Activated T-cell treated with anti-CD3 and anti-CD28 coated beads, Interleukin-2, amount 50 U/mL, for 24 hours (primary cell): Measurements from ENCODE around the gene ATXN1.
A peak's percentile ranks its signal among the peaks of the same experiment; 100 is the strongest.
"Not testable (repeated sequence)": the region's sequence is repeated elsewhere in the genome, so short reads cannot be mapped to it uniquely, and the experiment has no call there.

ENCODE experiments used
- DNase-seq: peaks from one replicate; pipeline ENCODE4 v3.0.0-alpha.2; 2020
- H3K27ac Mint-ChIP-seq: 2 replicates; pipeline ENCODE4 v1.8.0; 2020; ENCODE audit warnings: mild to moderate bottlenecking, mixed read lengths
- H3K27me3 Mint-ChIP-seq: 2 replicates; pipeline ENCODE4 v1.8.0; 2020; ENCODE audit warnings: mixed read lengths
- H3K36me3 Mint-ChIP-seq: 2 replicates; pipeline ENCODE4 v1.8.0; 2020; ENCODE audit warnings: low read depth, mixed read lengths
- H3K4me1 Mint-ChIP-seq: 2 replicates; pipeline ENCODE4 v1.8.0; 2020; ENCODE audit warnings: low read depth, mixed read lengths
- H3K4me3 Mint-ChIP-seq: 2 replicates; pipeline ENCODE4 v1.8.0; 2020; ENCODE audit warnings: mild to moderate bottlenecking, moderate library complexity, mixed read lengths
- H3K9me3 Mint-ChIP-seq: 2 replicates; pipeline ENCODE4 v1.8.0; 2020; ENCODE audit warnings: mixed read lengths

The ATXN1 gene

DNA sequence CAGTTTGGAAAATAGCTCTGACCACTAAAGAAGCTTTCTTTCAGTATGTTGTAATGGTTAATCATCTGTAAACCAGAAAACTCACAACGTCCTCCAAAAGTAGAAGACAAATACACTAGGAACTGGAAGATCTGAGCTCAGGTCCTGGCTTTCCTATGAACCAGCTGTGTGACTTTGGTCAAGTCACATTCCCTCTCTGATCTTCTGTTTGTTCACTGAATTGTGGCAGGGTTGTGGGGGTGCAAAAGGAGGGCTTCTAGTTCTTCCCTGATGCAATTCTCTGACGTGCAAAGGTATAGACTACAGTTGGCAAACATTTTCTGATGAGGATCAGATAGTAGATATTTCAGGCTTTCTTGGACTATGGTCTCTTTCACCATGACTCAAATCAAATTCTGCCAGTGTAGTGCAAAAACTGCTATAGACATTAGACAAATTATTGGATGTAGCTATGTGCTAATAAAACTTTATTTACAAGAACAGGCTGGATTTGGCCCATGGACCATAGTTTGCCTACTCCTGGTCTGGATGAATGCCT lies 44.9 kb downstream of the ATXN1 start:
- no peaks in the 10 kb centered on the region for H3K9me3 Mint-ChIP-seq
- peaks cover 2% of the 10 kb centered on the region for H3K36me3 Mint-ChIP-seq
- H3K27ac Mint-ChIP-seq: no peak overlapping the region
- no peak overlapping the region for H3K4me3 Mint-ChIP-seq
- H3K4me1 Mint-ChIP-seq: peaks cover 67% of the 10 kb centered on the region
- H3K27me3 Mint-ChIP-seq: no peaks in the 10 kb centered on the region
- no peak for DNase-seq

DNA sequence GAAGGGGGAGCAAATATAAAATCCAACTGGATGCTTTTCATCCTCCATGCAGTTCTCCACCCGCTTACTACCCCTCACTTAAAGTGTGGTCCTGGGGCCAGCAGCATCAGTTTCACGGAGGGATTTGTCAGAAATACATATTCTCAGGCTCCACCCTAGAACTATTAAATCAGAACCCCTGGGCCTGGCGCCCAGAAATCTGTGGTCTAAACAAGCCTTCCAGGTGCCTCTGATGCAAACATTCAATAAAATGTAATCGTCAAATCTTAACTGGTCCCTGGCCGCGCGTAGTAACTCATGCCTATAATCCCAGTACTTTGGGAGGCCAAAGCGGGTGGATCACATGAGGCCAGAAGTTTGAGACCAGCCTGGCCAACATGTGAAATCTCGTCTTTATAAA lies 47.7 kb downstream of the ATXN1 start:
- Mint-ChIP-seq H3K4me1 (peaks cover 67% of the 10 kb centered on the region), H3K4me3 (peak overlapping the region; percentile 71)

DNA sequence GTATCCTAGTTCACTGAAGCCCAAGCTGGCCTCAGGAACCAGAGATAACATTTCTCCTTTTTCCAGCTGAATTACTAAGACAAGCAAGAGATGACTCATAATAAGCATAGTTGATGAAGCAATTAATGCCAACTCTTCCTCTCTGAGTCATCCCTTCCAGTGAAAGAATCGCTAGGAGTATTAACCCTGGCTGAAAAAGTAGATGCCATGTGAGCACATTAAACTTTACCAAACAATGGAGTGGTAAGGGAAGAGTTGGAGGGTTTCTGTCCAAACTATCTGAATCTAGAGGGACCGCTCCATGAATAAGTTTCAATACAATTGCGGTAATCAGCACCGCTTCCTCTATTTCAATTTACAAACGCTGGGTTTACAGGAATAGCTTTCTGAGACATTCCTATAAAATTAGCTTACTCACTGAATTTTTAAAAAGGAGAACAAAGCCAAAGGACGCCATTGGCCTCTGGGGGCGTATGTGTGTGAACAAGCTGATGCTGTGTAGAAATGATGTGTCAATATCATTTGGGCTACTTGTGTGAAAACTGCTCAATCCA lies 48.3 kb downstream of the ATXN1 start:
- Mint-ChIP-seq H3K27ac (peak overlapping the region; percentile 98), H3K9me3 (no peaks in the 10 kb centered on the region), H3K36me3 (peaks cover 2% of the 10 kb centered on the region), H3K27me3 (no peaks in the 10 kb centered on the region), H3K4me3 (peak overlapping the region; percentile 71), H3K4me1 (peaks cover 67% of the 10 kb centered on the region)
- DNase-seq: no peak

More for the DNA sequence above, 47.7 kb downstream of the ATXN1 start:
- Mint-ChIP-seq H3K36me3 (peaks cover 2% of the 10 kb centered on the region), H3K9me3 (no peaks in the 10 kb centered on the region), H3K27ac (peak overlapping the region; percentile 98), H3K27me3 (no peaks in the 10 kb centered on the region)
- DNase-seq: no peak

DNA sequence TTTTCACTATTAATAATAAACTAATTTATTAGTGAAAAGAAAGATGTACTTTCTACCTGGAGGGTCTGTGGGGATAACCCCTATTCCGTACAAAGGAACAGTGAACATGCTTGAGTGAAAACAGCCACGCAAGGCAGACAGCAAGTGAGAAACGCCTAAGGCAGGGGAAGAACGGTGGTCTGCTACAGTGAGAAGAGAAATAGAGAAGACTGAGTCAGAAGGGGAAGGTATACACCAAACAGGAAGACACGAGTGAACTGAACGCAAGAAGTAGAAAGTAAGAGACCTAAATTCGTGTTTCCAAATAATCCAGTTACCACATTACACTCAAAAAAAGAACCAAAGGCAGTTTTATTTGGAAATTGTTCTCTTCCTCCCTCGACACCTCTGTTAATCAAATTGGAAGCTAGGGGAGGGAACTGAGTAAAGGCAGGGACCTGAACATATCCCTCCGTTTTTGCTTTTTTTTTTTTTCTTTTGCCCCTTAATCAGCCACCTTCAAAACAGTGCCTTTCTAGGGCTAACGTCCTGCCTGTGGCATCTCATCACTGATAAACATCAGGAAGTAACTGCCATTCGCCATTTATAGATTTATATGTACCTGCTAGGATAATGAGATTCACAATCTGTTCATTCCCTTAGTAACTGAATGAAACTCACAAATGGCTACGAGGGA lies 48.9 kb downstream of the ATXN1 start:
- no peaks in the 10 kb centered on the region for H3K9me3 Mint-ChIP-seq
- H3K4me1 Mint-ChIP-seq: peaks cover 68% of the 10 kb centered on the region
- DNase-seq: no peak
- peak overlapping the region; percentile 98 for H3K27ac Mint-ChIP-seq
- H3K27me3 Mint-ChIP-seq: no peaks in the 10 kb centered on the region
- H3K36me3 Mint-ChIP-seq: peaks cover 2% of the 10 kb centered on the region
- H3K4me3 Mint-ChIP-seq: peak overlapping the region; percentile 71

DNA sequence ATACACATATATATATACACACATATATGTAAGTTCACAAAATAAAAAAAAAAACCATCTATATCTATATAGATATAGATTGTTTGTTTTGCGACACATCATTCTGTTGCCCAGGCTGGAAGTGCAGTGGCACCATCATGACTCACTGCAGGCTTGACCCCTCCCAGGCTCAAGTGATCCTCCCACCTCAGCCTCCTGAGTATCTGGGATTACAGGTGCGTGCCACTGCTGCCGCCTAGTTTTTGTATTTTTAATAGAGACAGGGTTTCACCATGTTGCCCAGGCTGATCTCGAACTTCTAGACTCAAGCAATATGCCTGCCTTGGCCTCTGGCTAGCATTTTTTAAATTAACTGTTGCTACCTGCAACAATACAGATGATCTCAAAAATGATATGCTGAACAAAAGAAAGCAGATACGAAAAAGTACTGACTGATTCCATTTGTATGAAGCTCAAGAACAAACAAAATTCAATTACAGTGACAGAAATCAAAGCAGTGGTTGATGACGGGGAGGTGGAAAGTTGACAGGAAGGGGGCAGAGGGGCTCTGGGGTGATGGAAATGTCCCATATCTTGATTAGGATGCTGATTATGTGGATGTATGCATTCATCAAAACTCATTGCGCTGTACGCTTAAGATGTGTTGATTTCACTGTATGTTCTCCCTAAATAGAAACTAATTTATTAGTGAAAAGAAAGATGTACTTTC lies 49.6 kb downstream of the ATXN1 start:
- peak overlapping the region; percentile 71 for H3K4me3 Mint-ChIP-seq
- H3K36me3 Mint-ChIP-seq: no peaks in the 10 kb centered on the region
- DNase-seq: no peak
- no peaks in the 10 kb centered on the region for H3K9me3 Mint-ChIP-seq
- peaks cover 71% of the 10 kb centered on the region for H3K4me1 Mint-ChIP-seq
- no peaks in the 10 kb centered on the region for H3K27me3 Mint-ChIP-seq
- peak overlapping the region; percentile 98 for H3K27ac Mint-ChIP-seq

DNA sequence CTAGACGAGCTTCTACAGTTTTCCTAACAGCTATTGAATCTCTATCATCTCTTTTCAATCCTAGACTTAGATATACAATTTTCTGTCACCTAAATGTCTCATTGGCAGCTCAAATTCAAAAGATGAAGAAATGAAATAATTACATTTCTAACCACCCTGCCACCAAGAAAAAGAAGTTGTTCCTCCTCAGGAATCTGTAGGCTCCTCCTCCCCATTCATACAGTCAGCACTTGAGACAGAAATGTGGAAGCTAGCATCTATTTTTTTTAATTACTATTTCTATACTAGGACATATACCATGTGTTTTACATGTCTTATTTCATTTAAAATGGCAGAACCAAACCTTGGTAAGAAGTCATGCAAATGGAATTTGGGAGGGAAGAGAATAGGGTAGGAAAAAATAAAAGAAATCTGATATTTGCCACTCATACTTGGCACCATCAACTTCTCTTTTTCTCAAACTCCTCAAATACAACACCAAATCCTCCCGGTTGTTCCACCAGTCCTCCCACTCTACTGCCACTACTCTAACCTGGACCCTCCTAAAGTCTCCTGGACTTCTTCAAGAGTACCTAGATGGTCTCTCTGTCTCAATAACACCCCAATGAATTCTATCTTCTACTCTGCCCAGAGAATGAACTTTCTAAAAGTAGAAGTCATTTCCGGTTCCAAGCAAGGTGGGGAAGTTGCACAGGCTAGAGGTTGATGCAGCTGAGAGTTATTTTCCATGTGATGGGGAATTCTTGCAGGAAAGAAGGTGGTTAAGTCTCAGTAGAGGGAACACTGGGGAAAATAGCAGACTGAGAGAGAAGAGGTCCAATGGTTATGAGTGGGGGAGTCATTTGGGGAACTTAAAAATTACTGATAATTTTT lies 54.1 kb downstream of the ATXN1 start:
- no peaks in the 10 kb centered on the region for H3K27me3 Mint-ChIP-seq
- H3K27ac Mint-ChIP-seq: peak overlapping the region; percentile 80
- peaks cover 2% of the 10 kb centered on the region for H3K9me3 Mint-ChIP-seq
- DNase-seq: no peak
- H3K4me3 Mint-ChIP-seq: no peak overlapping the region
- peaks cover 3% of the 10 kb centered on the region for H3K36me3 Mint-ChIP-seq
- peaks cover 67% of the 10 kb centered on the region for H3K4me1 Mint-ChIP-seq

DNA sequence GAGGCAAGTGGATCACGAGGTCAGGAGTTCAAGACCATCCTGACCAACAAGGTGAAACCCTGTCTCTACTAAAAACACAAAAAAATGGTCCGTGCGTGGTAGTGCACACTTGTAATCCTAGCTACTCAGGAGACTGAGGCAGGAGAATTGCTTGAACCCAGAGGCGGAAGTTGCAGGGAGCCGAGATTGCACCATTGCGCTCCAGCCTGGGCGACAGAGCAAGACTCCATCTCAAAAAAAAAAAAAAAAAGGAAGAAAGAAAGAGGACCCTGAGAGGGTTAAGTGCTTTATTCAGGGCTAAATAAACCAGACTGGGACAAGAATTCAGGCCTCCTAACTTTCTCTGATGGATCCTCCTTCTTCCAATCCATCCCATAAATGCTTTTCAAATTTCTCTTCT lies 54.8 kb downstream of the ATXN1 start:
- not testable (repeated sequence) for H3K9me3 Mint-ChIP-seq, H3K4me3 Mint-ChIP-seq, H3K36me3 Mint-ChIP-seq, H3K27ac Mint-ChIP-seq, DNase-seq, H3K27me3 Mint-ChIP-seq
- H3K4me1 Mint-ChIP-seq: peaks cover 64% of the 10 kb centered on the region

DNA sequence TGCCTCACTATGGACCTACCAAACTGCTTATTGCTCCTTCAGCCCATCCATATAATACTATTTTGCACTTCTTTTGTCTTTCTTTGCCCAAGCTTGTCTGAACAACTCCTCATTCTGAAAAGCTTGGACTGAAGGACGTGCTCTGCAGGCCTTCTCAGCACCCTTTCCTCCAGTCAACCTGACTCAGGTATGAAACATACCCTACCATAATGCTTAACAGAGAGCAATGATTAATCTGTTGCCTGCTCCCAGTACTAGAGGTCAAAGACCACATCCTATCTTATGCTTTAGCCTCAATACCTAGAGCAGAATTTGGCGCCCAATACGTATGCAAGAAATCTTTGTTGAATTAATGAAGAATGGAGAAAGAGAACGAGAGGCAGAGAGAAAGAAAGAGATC lies 55.2 kb downstream of the ATXN1 start:
- Mint-ChIP-seq H3K4me1 (peaks cover 65% of the 10 kb centered on the region), H3K36me3 (peaks cover 6% of the 10 kb centered on the region), H3K4me3 (no peak overlapping the region), H3K27ac (peak overlapping the region; percentile 91), H3K27me3 (no peaks in the 10 kb centered on the region), H3K9me3 (peaks cover 2% of the 10 kb centered on the region)
- no peak for DNase-seq

DNA sequence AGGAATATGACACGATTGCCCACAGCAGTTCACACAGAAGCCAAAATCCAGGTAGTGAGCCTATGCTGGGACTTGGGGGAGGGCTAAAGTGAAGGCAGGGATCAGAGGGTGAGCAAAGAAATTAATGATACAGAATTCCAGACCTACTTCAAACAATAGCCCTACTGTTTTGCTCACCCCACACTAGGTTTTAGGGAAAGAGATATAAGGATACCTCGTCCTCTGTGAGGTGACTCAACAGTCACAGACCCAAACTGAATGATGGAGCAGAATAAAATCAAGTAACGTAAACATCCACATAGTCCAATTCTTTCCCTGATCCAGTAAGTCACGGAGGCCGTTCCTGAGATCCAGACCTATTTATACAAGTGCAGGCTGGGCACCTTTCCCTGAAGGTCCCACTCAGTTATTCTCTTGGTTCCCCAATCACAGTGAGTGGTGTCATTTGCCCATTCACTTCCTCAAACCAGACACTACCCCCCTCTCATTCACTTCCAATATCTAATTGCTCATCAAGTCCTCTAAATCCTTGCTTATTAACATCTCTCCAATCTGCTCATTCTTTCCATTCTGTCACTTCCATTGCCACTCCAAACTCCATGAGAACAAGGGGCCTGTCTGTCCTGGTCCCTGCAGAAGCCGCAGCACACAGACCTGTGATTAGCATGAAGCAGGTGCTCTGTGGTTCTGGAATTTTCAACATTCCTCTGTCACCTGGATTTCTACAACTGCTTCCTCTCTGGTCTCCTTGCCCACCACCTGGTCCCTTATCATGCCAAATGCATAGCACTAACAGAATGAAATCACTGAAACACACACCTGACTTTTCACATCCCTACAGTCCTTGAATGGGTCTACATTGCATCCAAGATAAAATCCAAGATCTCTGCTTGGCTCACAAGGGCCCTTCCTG lies 55.9 kb downstream of the ATXN1 start:
- Mint-ChIP-seq H3K27ac (peak overlapping the region; percentile 91), H3K9me3 (peaks cover 2% of the 10 kb centered on the region), H3K36me3 (peaks cover 6% of the 10 kb centered on the region), H3K4me3 (no peak overlapping the region), H3K27me3 (no peaks in the 10 kb centered on the region), H3K4me1 (peaks cover 69% of the 10 kb centered on the region)
- no peak for DNase-seq

DNA sequence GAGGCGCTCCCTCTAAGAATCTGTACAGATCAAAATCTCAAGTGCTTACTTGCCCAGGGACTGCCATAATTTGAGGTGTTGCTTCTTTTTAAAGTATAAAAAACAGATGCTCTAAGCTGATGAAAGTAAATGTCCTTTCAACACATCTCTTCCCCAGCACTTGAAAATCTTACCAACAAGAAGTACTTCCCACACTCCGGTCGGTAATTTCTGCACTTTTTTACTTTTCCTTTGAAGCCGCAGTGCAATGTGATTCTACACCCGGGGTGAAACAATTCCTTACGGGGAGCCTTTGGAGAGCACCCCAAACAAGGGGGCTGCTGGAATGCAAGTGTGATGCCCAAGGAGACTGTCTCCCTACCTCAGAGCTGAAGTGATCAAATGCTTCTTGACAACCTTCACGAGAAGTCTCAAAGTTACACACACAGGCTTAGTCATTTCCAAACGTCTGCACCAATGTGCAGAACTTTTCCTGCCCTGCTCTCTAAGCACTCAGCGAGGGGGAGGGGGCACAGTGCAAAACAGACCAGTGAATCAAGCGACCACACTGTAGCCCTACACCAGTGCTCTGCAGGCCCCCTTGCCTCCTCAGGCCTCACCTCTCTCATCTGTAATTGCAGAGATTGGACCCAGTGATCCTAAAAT lies 56.7 kb downstream of the ATXN1 start:
- H3K27me3 Mint-ChIP-seq: no peaks in the 10 kb centered on the region
- peaks cover 2% of the 10 kb centered on the region for H3K9me3 Mint-ChIP-seq
- peak overlapping the region; percentile 91 for H3K27ac Mint-ChIP-seq
- peaks cover 74% of the 10 kb centered on the region for H3K4me1 Mint-ChIP-seq
- peaks cover 6% of the 10 kb centered on the region for H3K36me3 Mint-ChIP-seq
- H3K4me3 Mint-ChIP-seq: peak overlapping the region; percentile 79
- DNase-seq: peak; percentile 73

DNA sequence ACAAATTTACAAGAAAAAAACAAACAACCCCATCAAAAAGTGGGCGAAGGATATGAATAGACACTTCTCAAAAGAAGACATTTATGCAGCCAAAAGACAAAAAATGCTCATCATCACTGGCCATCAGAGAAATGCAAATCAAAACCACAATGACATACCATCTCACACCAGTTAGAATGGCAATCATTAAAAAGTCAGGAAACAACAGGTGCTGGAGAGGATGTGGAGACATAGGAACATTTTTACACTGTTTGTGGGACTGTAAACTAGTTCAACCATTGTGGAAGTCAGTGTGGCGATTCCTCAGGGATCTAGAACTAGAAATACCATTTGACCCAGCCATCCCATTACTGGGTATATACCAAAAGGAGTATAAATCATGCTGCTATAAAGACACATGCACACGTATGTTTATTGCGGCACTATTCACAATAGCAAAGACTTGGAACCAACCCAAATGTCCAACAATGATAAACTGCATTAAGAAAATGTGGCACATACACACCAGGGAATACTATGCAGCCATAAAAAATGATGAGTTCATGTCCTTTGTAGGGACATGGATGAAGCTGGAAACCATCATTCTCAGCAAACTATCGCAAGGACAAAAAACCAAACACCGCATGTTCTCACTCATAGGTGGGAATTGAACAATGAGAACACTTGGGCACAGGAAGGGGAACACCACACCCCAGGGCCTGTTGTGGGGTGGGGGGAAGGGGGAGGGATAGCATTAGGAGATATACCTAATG lies 58.5 kb downstream of the ATXN1 start:
- peaks cover 87% of the 10 kb centered on the region for H3K4me1 Mint-ChIP-seq
- not testable (repeated sequence) for H3K4me3 Mint-ChIP-seq, H3K27ac Mint-ChIP-seq, H3K27me3 Mint-ChIP-seq, H3K9me3 Mint-ChIP-seq, H3K36me3 Mint-ChIP-seq, DNase-seq

DNA sequence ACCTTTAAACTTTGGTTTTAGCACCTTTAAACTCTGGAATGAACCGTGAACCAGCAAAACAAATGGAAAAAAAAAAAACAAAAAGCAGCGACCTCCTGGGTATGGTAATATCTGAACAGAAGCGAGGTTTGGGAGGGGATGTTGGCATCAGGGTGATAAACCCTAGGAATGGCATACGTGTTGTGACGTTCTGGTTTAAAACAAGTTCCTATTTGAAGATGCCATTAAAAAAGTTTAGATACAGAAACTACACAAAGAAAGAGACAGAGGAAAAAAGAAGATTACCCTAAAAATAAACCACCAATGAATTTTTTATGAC lies 60.4 kb downstream of the ATXN1 start:
- Mint-ChIP-seq H3K9me3 (no peaks in the 10 kb centered on the region), H3K27ac (peak overlapping the region; percentile 97), H3K27me3 (no peaks in the 10 kb centered on the region), H3K4me1 (peaks cover 83% of the 10 kb centered on the region), H3K36me3 (peaks cover 4% of the 10 kb centered on the region), H3K4me3 (peak overlapping the region; percentile 76)
- no peak for DNase-seq
